Vagina (tissue), 2 donors: ENCODE results near the gene FGF11. TPM values are rescaled to one million over a fixed set of nuclear protein-coding genes. Genes with fewer than 3 reads are reported as not detected.

ENCODE experiments used
- DNase-seq, 2 donors: peaks; one replicate each; pipeline ENCODE4 v3.0.0-alpha.2; 2017; ENCODE audit errors: extremely low spot score in 2 of 2
- H3K27ac ChIP-seq: fragments of 200-600 bp; sonication (generic); one replicate; pipeline ENCODE4 v1.5.1; 2019
- H3K27me3 ChIP-seq: fragments of 200-600 bp; sonication (generic); one replicate; pipeline ENCODE4 v1.5.1; 2019
- H3K36me3 ChIP-seq, 2 donors: fragments of 200-600 bp; sonication (generic); one replicate each; pipeline ENCODE4 v1.5.1; 2017 to 2019
- H3K4me1 ChIP-seq: fragments of 200-600 bp; sonication (generic); one replicate; pipeline ENCODE4 v1.5.1; 2019
- H3K4me3 ChIP-seq, 2 donors: fragments of 200-600 bp; sonication (generic); 1 replicate in 1 of 2; 2 replicates in 1 of 2; pipeline ENCODE4 v1.5.1; 2016 to 2019
- H3K9me3 ChIP-seq: fragments of 200-600 bp; sonication (generic); one replicate; pipeline ENCODE4 v1.5.1; 2019
- CTCF ChIP-seq, 3 experiments: fragments of 450-650 bp in 2 of 3; fragments of 200-600 bp in 1 of 3; sonication (generic) in 1 of 3; IDR thresholded peaks; one replicate each; pipeline ENCODE4 v1.5.1; 2017 to 2019; ENCODE audit warnings: antibody characterized with exemption in 3 of 3, mild to moderate bottlenecking in 2 of 3, moderate library complexity in 2 of 3
- POLR2A ChIP-seq, 2 donors: fragments of 450-650 bp; IDR thresholded peaks; one replicate each; pipeline ENCODE4 v1.6.1; 2017; ENCODE audit warnings: antibody characterized with exemption in 2 of 2, mild to moderate bottlenecking in 2 of 2, moderate library complexity in 2 of 2
- POLR2AphosphoS5 ChIP-seq, 2 donors: sonication (generic); formaldehyde crosslinking; IDR thresholded peaks; one replicate each; pipeline ENCODE4 v1.9.0; 2017; ENCODE audit warnings: antibody characterized with exemption in 2 of 2, mild to moderate bottlenecking in 2 of 2, low read depth in 1 of 2; ENCODE audit not compliant: insufficient read depth in 1 of 2
- intact Hi-C: fragments of 100-400 bp; cut with DNase I; formaldehyde crosslinking; loops from one replicate; pipeline ENCODE4 v1.15.1; 2023
- total RNA-seq: library from RNA; depleted of rRNA; stranded (reverse); fragments of >200 nt; gene quantifications from one replicate; pipeline ENCODE4 v1.2.3, GENCODE V29; 2016

FGF11 gene
- total RNA-seq, 1 donor from 2014 or later, result 10.8 TPM

GRCh38 chr17:7436556-7437368, 2.5 kb upstream of the FGF11 start:
- Histone ChIP-seq H3K36me3 (no peaks in the 10 kb centered on the region), H3K9me3 (no peaks in the 10 kb centered on the region), H3K27ac (peak overlapping the region; percentile 81), H3K4me1 (peaks cover 56% of the 10 kb centered on the region), H3K4me3 (peak overlapping the region; percentile 34 to 49), H3K27me3 (no peaks in the 10 kb centered on the region)
- TF ChIP-seq CTCF (IDR thresholded peaks at IDR 0.05) (peak; percentile 51 to 84 (median 58)), POLR2A (IDR thresholded peaks at IDR 0.05) (no peak), POLR2AphosphoS5 (IDR thresholded peaks at IDR 0.05; ENCODE audit: insufficient read depth in 1 of 2, low read depth in 1 of 2) (peak in 1 of 2 donors; percentile 69)
- intact Hi-C loops, result loop anchor here (5.0 kb wide), 2 partner anchors 84 to 121 kb away; partner anchors contain the start of genes KCTD11 and TNFSF13
- DNase-seq, result no peak

GRCh38 chr17:7437369-7437863, 1.9 kb upstream of the FGF11 start:
- intact Hi-C loops, result loop anchor here (5.0 kb wide), 2 partner anchors 85 to 120 kb away; partner anchors contain the start of genes KCTD11 and TNFSF13
- peaks cover 56% of the 10 kb centered on the region for H3K4me1 ChIP-seq
- no peak for DNase-seq
- peak overlapping the region; percentile 81 for H3K27ac ChIP-seq
- H3K36me3 ChIP-seq, result no peaks in the 10 kb centered on the region
- no peaks in the 10 kb centered on the region for H3K9me3 ChIP-seq
- peak overlapping the region; percentile 34 to 49 for H3K4me3 ChIP-seq
- no peaks in the 10 kb centered on the region for H3K27me3 ChIP-seq
- TF ChIP-seq POLR2AphosphoS5 (IDR thresholded peaks at IDR 0.05; ENCODE audit: insufficient read depth in 1 of 2, low read depth in 1 of 2) (no peak), POLR2A (IDR thresholded peaks at IDR 0.05) (no peak), CTCF (IDR thresholded peaks at IDR 0.05) (no peak)

GRCh38 chr17:7437950-7438614, 1.2 kb upstream of the FGF11 start:
- TF ChIP-seq POLR2AphosphoS5 (IDR thresholded peaks at IDR 0.05; ENCODE audit: insufficient read depth in 1 of 2, low read depth in 1 of 2) (peak in 1 of 2 donors; percentile 69), POLR2A (IDR thresholded peaks at IDR 0.05) (no peak)
- H3K4me3 ChIP-seq, result peak overlapping the region; percentile 34 to 49
- no peaks in the 10 kb centered on the region for H3K36me3 ChIP-seq
- intact Hi-C loops, result loop anchor here (2.0 to 5.0 kb wide), 3 partner anchors 47 to 119 kb away; partner anchors contain the start of genes KCTD11, POLR2A and TNFSF13
- no peak for DNase-seq
- peaks cover 56% of the 10 kb centered on the region for H3K4me1 ChIP-seq
- H3K27me3 ChIP-seq, result no peaks in the 10 kb centered on the region
- H3K9me3 ChIP-seq, result no peaks in the 10 kb centered on the region
- H3K27ac ChIP-seq, result peak overlapping the region; percentile 81

- Histone ChIP-seq H3K36me3 (no peaks in the 10 kb centered on the region), H3K4me3 (peak overlapping the region; percentile 46 to 49), H3K27ac (peak overlapping the region; percentile 81), H3K4me1 (peaks cover 56% of the 10 kb centered on the region), H3K27me3 (no peaks in the 10 kb centered on the region), H3K9me3 (no peaks in the 10 kb centered on the region)
- TF ChIP-seq POLR2A (IDR thresholded peaks at IDR 0.05), result no peak
- TF ChIP-seq CTCF (IDR thresholded peaks at IDR 0.05), result no peak
- TF ChIP-seq POLR2AphosphoS5 (IDR thresholded peaks at IDR 0.05; ENCODE audit: insufficient read depth in 1 of 2, low read depth in 1 of 2), result no peak
- intact Hi-C loops, result loop anchor here (2.0 to 5.0 kb wide), 3 partner anchors 46 to 118 kb away; partner anchors contain the start of genes KCTD11, POLR2A and TNFSF13
- DNase-seq, result no peak
Measured at GRCh38 chr17:7438656-7439460, 454 bp upstream of the FGF11 start.
